ENCODE data around the gene LY86. TPM values are rescaled to one million over a fixed set of nuclear protein-coding genes. Genes with fewer than 3 reads are reported as not detected.

The LY86 gene
- total and polyA plus RNA-seq, 9 of the 15 experiments (the other 6 are each of a cell fraction or from before 2014, with no cell fraction given): 0.08 to 0.20 TPM; not detected in 7

DNA sequence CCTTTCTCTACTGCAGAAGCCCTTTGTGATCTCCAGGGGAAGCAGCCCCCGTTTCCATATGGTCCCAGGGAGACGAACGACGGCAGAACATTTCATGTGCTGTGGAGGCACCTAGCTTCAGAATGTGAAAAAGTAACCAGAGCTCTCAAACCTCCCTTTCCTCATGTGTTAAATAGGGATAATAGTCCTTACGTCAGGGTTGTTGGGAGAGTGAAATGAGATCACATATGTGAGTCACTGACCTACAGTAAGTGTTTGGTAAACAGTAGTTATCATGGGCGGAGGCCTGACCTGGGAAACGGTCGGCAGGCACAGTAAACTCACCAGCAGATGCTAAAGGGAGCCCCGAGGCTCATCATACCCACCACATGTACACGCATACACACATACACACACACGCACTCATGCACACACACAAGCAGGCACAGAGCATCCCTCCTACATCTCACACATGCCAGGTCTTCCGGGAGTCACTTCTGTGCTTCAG, 89.7 kb downstream of the LY86 start (continued):
- TF ChIP-seq, protein P1, sequence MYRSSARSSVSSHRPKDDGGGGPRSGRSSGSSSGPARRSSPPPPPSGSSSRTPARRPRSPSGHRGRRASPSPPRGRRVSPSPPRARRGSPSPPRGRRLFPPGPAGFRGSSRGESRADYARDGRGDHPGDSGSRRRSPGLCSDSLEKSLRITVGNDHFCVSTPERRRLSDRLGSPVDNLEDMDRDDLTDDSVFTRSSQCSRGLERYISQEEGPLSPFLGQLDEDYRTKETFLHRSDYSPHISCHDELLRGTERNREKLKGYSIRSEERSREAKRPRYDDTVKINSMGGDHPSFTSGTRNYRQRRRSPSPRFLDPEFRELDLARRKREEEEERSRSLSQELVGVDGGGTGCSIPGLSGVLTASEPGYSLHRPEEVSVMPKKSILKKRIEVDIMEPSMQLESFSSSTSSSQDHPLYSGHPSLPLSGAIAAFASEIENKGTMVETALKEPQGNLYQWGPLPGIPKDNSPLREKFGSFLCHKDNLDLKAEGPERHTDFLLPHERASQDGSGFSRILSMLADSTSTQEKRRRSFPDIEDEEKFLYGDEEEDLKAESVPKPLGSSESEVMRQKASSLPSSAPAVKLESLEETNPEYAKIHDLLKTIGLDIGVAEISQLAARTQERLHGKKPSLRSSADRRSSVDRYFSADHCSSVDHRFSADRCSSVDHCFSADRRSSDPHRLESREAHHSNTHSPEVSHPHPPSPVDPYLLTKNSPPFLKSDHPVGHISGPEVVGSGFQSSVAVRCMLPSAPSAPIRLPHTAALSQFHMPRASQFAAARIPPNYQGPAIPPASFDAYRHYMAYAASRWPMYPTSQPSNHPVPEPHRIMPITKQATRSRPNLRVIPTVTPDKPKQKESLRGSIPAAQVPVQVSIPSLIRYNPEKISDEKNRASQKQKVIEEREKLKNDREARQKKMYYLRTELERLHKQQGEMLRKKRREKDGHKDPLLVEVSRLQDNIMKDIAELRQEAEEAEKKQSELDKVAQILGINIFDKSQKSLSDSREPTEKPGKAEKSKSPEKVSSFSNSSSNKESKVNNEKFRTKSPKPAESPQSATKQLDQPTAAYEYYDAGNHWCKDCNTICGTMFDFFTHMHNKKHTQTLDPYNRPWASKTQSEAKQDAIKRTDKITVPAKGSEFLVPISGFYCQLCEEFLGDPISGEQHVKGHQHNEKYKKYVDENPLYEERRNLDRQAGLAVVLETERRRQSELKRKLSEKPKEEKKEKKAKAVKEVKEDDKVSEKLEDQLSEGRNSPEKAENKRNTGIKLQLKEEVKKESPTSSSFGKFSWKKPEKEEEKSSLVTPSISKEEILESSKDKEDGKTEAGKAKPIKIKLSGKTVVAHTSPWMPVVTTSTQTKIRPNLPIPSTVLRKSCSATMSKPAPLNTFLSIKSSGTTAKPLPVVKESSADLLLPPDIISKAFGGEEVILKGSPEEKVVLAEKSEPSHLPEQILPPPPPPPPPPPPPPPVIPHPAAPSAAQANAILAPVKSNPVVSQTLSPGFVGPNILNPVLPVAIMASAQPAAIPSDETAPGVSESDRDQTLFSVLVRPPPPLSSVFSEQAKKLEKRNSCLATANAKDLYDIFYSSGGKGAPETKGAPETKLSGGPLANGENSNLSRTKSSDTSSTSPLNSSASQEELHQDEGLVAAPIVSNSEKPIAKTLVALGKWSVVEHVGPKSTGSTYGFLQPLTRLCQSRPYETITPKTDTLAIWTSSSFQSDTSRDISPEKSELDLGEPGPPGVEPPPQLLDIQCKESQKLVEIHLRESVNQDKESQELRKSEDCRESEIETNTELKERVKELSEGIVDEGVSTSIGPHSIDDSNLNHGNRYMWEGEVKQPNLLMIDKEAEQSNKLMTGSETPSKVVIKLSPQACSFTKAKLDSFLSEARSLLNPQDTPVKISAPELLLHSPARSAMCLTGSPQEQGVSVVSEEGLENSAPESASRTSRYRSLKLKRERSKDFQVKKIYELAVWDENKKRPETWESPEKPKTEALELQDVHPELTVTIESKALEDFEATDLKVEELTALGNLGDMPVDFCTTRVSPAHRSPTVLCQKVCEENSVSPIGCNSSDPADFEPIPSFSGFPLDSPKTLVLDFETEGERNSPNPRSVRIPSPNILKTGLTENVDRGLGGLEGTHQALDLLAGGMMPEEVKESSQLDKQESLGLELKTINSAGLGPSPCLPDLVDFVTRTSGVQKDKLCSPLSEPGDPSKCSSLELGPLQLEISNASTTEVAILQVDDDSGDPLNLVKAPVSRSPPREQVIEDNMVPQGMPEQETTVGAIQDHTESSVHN (IDR thresholded peaks at IDR 0.05; ENCODE audit: borderline replicate concordance in 1 of 2, low read depth in 1 of 2): peak in 1 of 2 experiments; percentile 59; a peak in 1 of 4 replicates
- 0 out of 2 replicates have a peak, but pooled peaks have one; percentile 45 for TF ChIP-seq ZNF584 (CRISPR knock-in tag; IDR thresholded peaks at IDR 0.05; ENCODE audit: low read depth)
- no peak for TF ChIP-seq TEAD4 (IDR thresholded peaks at IDR 0.05; ENCODE audit: low read length)
- no peak for TF ChIP-seq TEAD4 (CRISPR knock-in tag; IDR thresholded peaks at IDR 0.05; ENCODE audit: borderline replicate concordance)
- TF ChIP-seq YY1 (IDR thresholded peaks at IDR 0.05; ENCODE audit: borderline replicate concordance in 1 of 3, control insufficient read depth in 1 of 3, extremely low read depth in 1 of 3, insufficient read depth in 3 of 3, insufficient read length in 1 of 3, insufficient replicate concordance in 2 of 3, low read depth in 1 of 3, low read length in 2 of 3): no peak
- no peak for TF ChIP-seq NFE2 (IDR thresholded peaks at IDR 0.05; ENCODE audit: low read depth)
- TF ChIP-seq IRF2 (CRISPR knock-in tag; IDR thresholded peaks at IDR 0.05): no peak
- no peak for TF ChIP-seq SETDB1 (IDR thresholded peaks at IDR 0.05; ENCODE audit: low read length)
- TF ChIP-seq ZNF347 (CRISPR knock-in tag; IDR thresholded peaks at IDR 0.05; ENCODE audit: low read depth): no peak
- TF ChIP-seq SOX6 (IDR thresholded peaks at IDR 0.05): peak; percentile 52; the same call in 1 of the 2 replicates
- TF ChIP-seq HNRNPL (IDR thresholded peaks at IDR 0.05; ENCODE audit: low read depth, low read length): no peak
- no peak for TF ChIP-seq FIP1L1 (IDR thresholded peaks at IDR 0.05; ENCODE audit: low read depth, low read length, poor library complexity, severe bottlenecking)
- 0 out of 2 replicates have a peak, but pooled peaks have one; percentile 26 for TF ChIP-seq ERF (CRISPR knock-in tag; IDR thresholded peaks at IDR 0.05)
- no peak for TF ChIP-seq CBFB (CRISPR knock-in tag; IDR thresholded peaks at IDR 0.05)
- TF ChIP-seq RCOR1 (IDR thresholded peaks at IDR 0.05; ENCODE audit: borderline replicate concordance in 1 of 2, low read depth in 2 of 2, low read length in 2 of 2): peak in 1 of 2 experiments; percentile 30; a peak in 1 of 4 replicates
- TF ChIP-seq BACH1 (tag; IDR thresholded peaks at IDR 0.05): 0 out of 2 replicates have a peak, but pooled peaks have one; percentile 44
- peak; percentile 71 for TF ChIP-seq L3MBTL2 (IDR thresholded peaks at IDR 0.05)
- TF ChIP-seq, protein P2, sequence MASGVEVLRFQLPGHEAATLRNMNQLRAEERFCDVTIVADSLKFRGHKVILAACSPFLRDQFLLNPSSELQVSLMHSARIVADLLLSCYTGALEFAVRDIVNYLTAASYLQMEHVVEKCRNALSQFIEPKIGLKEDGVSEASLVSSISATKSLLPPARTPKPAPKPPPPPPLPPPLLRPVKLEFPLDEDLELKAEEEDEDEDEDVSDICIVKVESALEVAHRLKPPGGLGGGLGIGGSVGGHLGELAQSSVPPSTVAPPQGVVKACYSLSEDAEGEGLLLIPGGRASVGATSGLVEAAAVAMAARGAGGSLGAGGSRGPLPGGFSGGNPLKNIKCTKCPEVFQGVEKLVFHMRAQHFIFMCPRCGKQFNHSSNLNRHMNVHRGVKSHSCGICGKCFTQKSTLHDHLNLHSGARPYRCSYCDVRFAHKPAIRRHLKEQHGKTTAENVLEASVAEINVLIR (CRISPR knock-in tag; IDR thresholded peaks at IDR 0.05): peak; percentile 46; the same call in 1 of the 2 replicates
- TF ChIP-seq ATF1 (CRISPR knock-in tag; IDR thresholded peaks at IDR 0.05): no peak
- TF ChIP-seq ATF1 (tag; IDR thresholded peaks at IDR 0.05): peak; percentile 72
